Caco-2 (cell line): ENCODE data around the gene CREB5. TPM values are rescaled to one million over a fixed set of nuclear protein-coding genes. Genes with fewer than 3 reads are reported as not detected.

Experiments used
- BruUV-seq: library from RNA; stranded (reverse); fragments of 400-500 nt; replicated peaks from 2 replicates; lab custom pipeline; 2021; lab: Mats Ljungman, UMichigan
- CTCF ChIA-PET: fragments of 300-600 bp; sonication (Branson Sonifier 250); formaldehyde crosslinking; loops from one replicate; lab custom pipeline; 2022; ENCODE audit warnings: antibody characterized with exemption; lab: Charles Lee
- POLR2A ChIA-PET: fragments of 300-600 bp; sonication (Branson Sonifier 250); formaldehyde crosslinking; loops from one replicate; lab custom pipeline; 2022; ENCODE audit warnings: antibody characterized with exemption; lab: Charles Lee
- DNase-seq, 2 experiments: peaks; one replicate each; pipeline versions ENCODE4 v3.0.0 to v3.0.0-alpha.2; 2020 to 2022
- H3K27me3 ChIP-seq: replicated peaks from 2 replicates; pipeline ENCODE4 v1.6.0; 2011; ENCODE audit warnings: low read length; ENCODE audit not compliant: control insufficient read depth, insufficient read depth
- H3K36me3 ChIP-seq: 2 replicates; pipeline ENCODE4 v1.5.1; 2011; ENCODE audit warnings: low read length; ENCODE audit not compliant: control insufficient read depth, insufficient read depth
- H3K4me1 ChIP-seq: fragments of 250-450 bp; sonication (Bioruptor Pico); 2 replicates; pipeline ENCODE4 v1.5.1; 2020; ENCODE audit warnings: mild to moderate bottlenecking
- H3K4me3 ChIP-seq: 2 replicates; pipeline ENCODE4 v1.5.1; 2011; ENCODE audit warnings: low read depth, mild to moderate bottlenecking, control low read depth, low read length
- H3K9me3 ChIP-seq: fragments of 250-450 bp; sonication (Bioruptor Pico); 2 replicates; pipeline ENCODE4 v1.5.1; 2020; ENCODE audit warnings: mild to moderate bottlenecking, moderate library complexity
- H3K27ac Mint-ChIP-seq: one replicate; pipeline ENCODE4 v1.8.0; 2022; ENCODE audit warnings: mixed read lengths; ENCODE audit not compliant: unreplicated experiment
- H3K27me3 Mint-ChIP-seq: one replicate; pipeline ENCODE4 v1.8.0; 2022; ENCODE audit warnings: mixed read lengths; ENCODE audit not compliant: insufficient read depth, unreplicated experiment
- H3K36me3 Mint-ChIP-seq: one replicate; pipeline ENCODE4 v1.8.0; 2022; ENCODE audit warnings: mild to moderate bottlenecking, mixed read lengths; ENCODE audit not compliant: insufficient read depth, unreplicated experiment
- H3K4me1 Mint-ChIP-seq: one replicate; pipeline ENCODE4 v1.8.0; 2022; ENCODE audit warnings: low read depth, mixed read lengths; ENCODE audit not compliant: unreplicated experiment
- H3K4me3 Mint-ChIP-seq: one replicate; pipeline ENCODE4 v1.8.0; 2022; ENCODE audit warnings: mild to moderate bottlenecking, moderate library complexity, mixed read lengths; ENCODE audit not compliant: unreplicated experiment
- H3K9me3 Mint-ChIP-seq: one replicate; pipeline ENCODE4 v1.8.0; 2022; ENCODE audit warnings: mixed read lengths; ENCODE audit not compliant: unreplicated experiment
- CTCF ChIP-seq, 2 experiments: fragments of 200-600 bp in 1 of 2; IDR thresholded peaks; 1 replicate in 1 of 2; 2 replicates in 1 of 2; pipeline versions ENCODE4 v1.5.1 to v1.8.0; 2011 to 2022; ENCODE audit warnings: antibody characterized with exemption in 1 of 2, control low read depth in 1 of 2, inconsistent platforms in 1 of 2, low read depth in 1 of 2, low read length in 1 of 2, mild to moderate bottlenecking in 1 of 2, moderate library complexity in 1 of 2; ENCODE audit not compliant: insufficient read depth in 1 of 2, severe bottlenecking in 1 of 2, unreplicated experiment in 1 of 2
- intact Hi-C: fragments of 100-400 bp; cut with micrococcal nuclease; formaldehyde crosslinking; loops from one replicate; pipeline ENCODE4 v1.10.0; 2022; ENCODE audit not compliant: unreplicated experiment
- total RNA-seq: library from RNA; stranded (reverse); gene quantifications from 2 replicates; pipeline ENCODE4 v1.2.3, GENCODE V29; 2022

CREB5 gene
- total RNA-seq, 1 experiment from 2014 or later: 9.1 TPM

- Mint-ChIP-seq H3K4me3 (no peak overlapping the region), H3K4me1 (no peaks in the 10 kb centered on the region), H3K36me3 (no peaks in the 10 kb centered on the region), H3K27ac (no peak overlapping the region), H3K27me3 (no peaks in the 10 kb centered on the region), H3K9me3 (no peaks in the 10 kb centered on the region)
- DNase-seq: no peak
- ChIA-PET POLR2A (no interaction called here), CTCF (no interaction called here)
- Histone ChIP-seq H3K4me3 (no peak overlapping the region), H3K9me3 (no peaks in the 10 kb centered on the region), H3K27me3 (no peaks in the 10 kb centered on the region), H3K36me3 (no peaks in the 10 kb centered on the region), H3K4me1 (no peaks in the 10 kb centered on the region)
- BruUV-seq: no TSS peak
- no peak for TF ChIP-seq CTCF (IDR thresholded peaks at IDR 0.05; ENCODE audit: insufficient read depth in 1 of 2, low read depth in 1 of 2, low read length in 1 of 2, severe bottlenecking in 1 of 2, unreplicated experiment in 1 of 2)
- intact Hi-C loops: no loop called here
Measured at GRCh38 chr7:28773423-28774145, 361.3 kb downstream of the CREB5 start.

- ChIA-PET CTCF (no interaction called here), POLR2A (no interaction called here)
- H3K9me3 Mint-ChIP-seq: no peaks in the 10 kb centered on the region
- Histone ChIP-seq H3K4me3 (no peak overlapping the region), H3K36me3 (no peaks in the 10 kb centered on the region), H3K4me1 (no peaks in the 10 kb centered on the region), H3K27me3 (no peaks in the 10 kb centered on the region), H3K9me3 (no peaks in the 10 kb centered on the region)
- DNase-seq: no peak
- no peak overlapping the region for H3K27ac Mint-ChIP-seq
- no TSS peak for BruUV-seq
- no peaks in the 10 kb centered on the region for H3K27me3 Mint-ChIP-seq
- intact Hi-C loops: no loop called here
- TF ChIP-seq CTCF (IDR thresholded peaks at IDR 0.05; ENCODE audit: insufficient read depth in 1 of 2, low read depth in 1 of 2, low read length in 1 of 2, severe bottlenecking in 1 of 2, unreplicated experiment in 1 of 2): no peak
- H3K4me1 Mint-ChIP-seq: no peaks in the 10 kb centered on the region
- H3K4me3 Mint-ChIP-seq: no peak overlapping the region
- H3K36me3 Mint-ChIP-seq: no peaks in the 10 kb centered on the region
Measured at GRCh38 chr7:28774261-28774988, 362.1 kb downstream of the CREB5 start.

- Histone ChIP-seq H3K27me3 (no peaks in the 10 kb centered on the region), H3K4me1 (no peaks in the 10 kb centered on the region), H3K4me3 (no peak overlapping the region), H3K36me3 (no peaks in the 10 kb centered on the region), H3K9me3 (no peaks in the 10 kb centered on the region)
- Mint-ChIP-seq H3K36me3 (no peaks in the 10 kb centered on the region), H3K27ac (no peak overlapping the region), H3K9me3 (no peaks in the 10 kb centered on the region), H3K4me3 (no peak overlapping the region), H3K27me3 (no peaks in the 10 kb centered on the region), H3K4me1 (no peaks in the 10 kb centered on the region)
- TF ChIP-seq CTCF (IDR thresholded peaks at IDR 0.05; ENCODE audit: insufficient read depth in 1 of 2, low read depth in 1 of 2, low read length in 1 of 2, severe bottlenecking in 1 of 2, unreplicated experiment in 1 of 2): no peak
- no TSS peak for BruUV-seq
- CTCF ChIA-PET: no interaction called here
- intact Hi-C loops: no loop called here
- DNase-seq: no peak
- POLR2A ChIA-PET: no interaction called here
Measured at GRCh38 chr7:28776463-28777157, 364.3 kb downstream of the CREB5 start.
